IMR-90 (cell line): ENCODE measurements around the gene ATG7. TPM values are rescaled to one million over a fixed set of nuclear protein-coding genes. Genes with fewer than 3 reads are reported as not detected.
"Not testable (repeated sequence)": the region's sequence is repeated elsewhere in the genome, so short reads cannot be mapped to it uniquely, and the experiment has no call there.

Experiments
- ATAC-seq: fragments of 200-7000 bp; cut with Tn5 transposase; 2 replicates; pipeline ENCODE4 v1.9.1; 2020; ENCODE audit warnings: low read depth, mild to moderate bottlenecking, moderate library complexity
- BruUV-seq: library from RNA; stranded (reverse); fragments of 400-500 nt; replicated peaks from 2 replicates; lab custom pipeline; 2021; lab: Mats Ljungman, UMichigan
- CTCF ChIA-PET: fragments of 300-600 bp; formaldehyde crosslinking; extraction: SDS; loops from one replicate; lab custom pipeline; 2021; ENCODE audit warnings: antibody characterized with exemption; lab: Yijun Ruan, JAX
- POLR2A ChIA-PET: fragments of 300-600 bp; sonication (Branson Sonifier 250); formaldehyde crosslinking; loops from one replicate; lab custom pipeline; 2022; ENCODE audit warnings: antibody characterized with exemption; ENCODE audit not compliant: unreplicated experiment; lab: Charles Lee
- DNase-seq: peaks from one replicate; pipeline ENCODE4 v3.0.0; 2013
- H2AFZ ChIP-seq: replicated peaks from 2 replicates; pipeline ENCODE3; 2013; ENCODE audit warnings: low read length, mild to moderate bottlenecking; ENCODE audit not compliant: poor library complexity
- H2AK5ac ChIP-seq: 2 replicates; pipeline ENCODE4 v1.6.1; 2013; ENCODE audit warnings: low read depth, low read length, inconsistent platforms
- H2AK9ac ChIP-seq: replicated peaks from 2 replicates; pipeline ENCODE3; 2013; ENCODE audit warnings: mild to moderate bottlenecking, low read depth, low read length, moderate library complexity; ENCODE audit not compliant: poor library complexity
- H2BK120ac ChIP-seq: 2 replicates; pipeline ENCODE4 v1.6.1; 2013; ENCODE audit warnings: low read depth, low read length, inconsistent platforms
- H2BK15ac ChIP-seq: 3 replicates; pipeline ENCODE4 v1.6.1; 2013; ENCODE audit warnings: low read depth, low read length, inconsistent platforms
- H2BK20ac ChIP-seq: 2 replicates; pipeline ENCODE4 v1.6.1; 2013; ENCODE audit warnings: low read depth, mild to moderate bottlenecking, inconsistent platforms, low read length, moderate library complexity
- H2BK5ac ChIP-seq: 2 replicates; pipeline ENCODE4 v1.6.1; 2013; ENCODE audit warnings: mild to moderate bottlenecking, low read depth, low read length, inconsistent platforms; ENCODE audit not compliant: poor library complexity, severe bottlenecking
- H3K14ac ChIP-seq: replicated peaks from 2 replicates; pipeline ENCODE4 v1.6.1; 2013; ENCODE audit warnings: low read depth, low read length, inconsistent platforms
- H3K18ac ChIP-seq: 2 replicates; pipeline ENCODE4 v1.6.1; 2013; ENCODE audit warnings: low read depth, low read length, control low read depth
- H3K23ac ChIP-seq: 2 replicates; pipeline ENCODE4 v1.6.1; 2013; ENCODE audit warnings: low read depth, low read length, inconsistent platforms
- H3K27ac ChIP-seq: 2 replicates; pipeline ENCODE4 v1.5.1; 2013; ENCODE audit warnings: mild to moderate bottlenecking, control low read depth, low read length; ENCODE audit not compliant: insufficient read depth
- H3K27me3 ChIP-seq: 2 replicates; pipeline ENCODE4 v1.6.1; 2013; ENCODE audit warnings: low read length; ENCODE audit not compliant: control insufficient read depth, insufficient read depth
- H3K36me3 ChIP-seq: 2 replicates; pipeline ENCODE4 v1.6.1; 2013; ENCODE audit warnings: low read length, mixed read lengths; ENCODE audit not compliant: control insufficient read depth, insufficient read depth
- H3K4ac ChIP-seq: 2 replicates; pipeline ENCODE4 v1.6.1; 2013; ENCODE audit warnings: low read depth, low read length, inconsistent platforms
- H3K4me1 ChIP-seq: 2 replicates; pipeline ENCODE4 v1.6.1; 2013; ENCODE audit warnings: low read length, mixed read lengths; ENCODE audit not compliant: control insufficient read depth, insufficient read depth
- H3K4me2 ChIP-seq: 2 replicates; pipeline ENCODE4 v1.6.1; 2013; ENCODE audit warnings: low read depth, mild to moderate bottlenecking, control low read depth, low read length, moderate library complexity
- H3K4me3 ChIP-seq: 2 replicates; pipeline ENCODE4 v1.5.1; 2013; ENCODE audit warnings: low read depth, mild to moderate bottlenecking, control low read depth, low read length, moderate library complexity; ENCODE audit not compliant: insufficient read depth
- H3K56ac ChIP-seq: 2 replicates; pipeline ENCODE4 v1.6.1; 2013; ENCODE audit warnings: low read length, inconsistent platforms; ENCODE audit not compliant: insufficient read depth; ENCODE audit errors: extremely low read depth
- H3K79me1 ChIP-seq, 2 experiments: 2 replicates each; pipeline ENCODE4 v1.6.1; 2013; ENCODE audit warnings: low read length in 2 of 2, inconsistent platforms in 1 of 2, low read depth in 1 of 2
- H3K9ac ChIP-seq: 2 replicates; pipeline ENCODE4 v1.6.1; 2013; ENCODE audit warnings: low read depth, low read length, control low read depth
- H3K9me1 ChIP-seq: 2 replicates; pipeline ENCODE4 v1.6.1; 2013; ENCODE audit warnings: low read length, inconsistent platforms; ENCODE audit not compliant: insufficient read depth
- H3K9me3 ChIP-seq: 2 replicates; pipeline ENCODE4 v1.6.1; 2013; ENCODE audit warnings: low read length; ENCODE audit not compliant: control insufficient read depth, insufficient read depth
- H4K20me1 ChIP-seq: 2 replicates; pipeline ENCODE4 v1.6.1; 2013; ENCODE audit warnings: low read length, inconsistent platforms; ENCODE audit not compliant: insufficient read depth
- H4K5ac ChIP-seq: 2 replicates; pipeline ENCODE4 v1.6.1; 2013; ENCODE audit warnings: mild to moderate bottlenecking, low read depth, low read length, control low read depth
- H4K8ac ChIP-seq, 2 experiments: 2 replicates each; pipeline ENCODE4 v1.6.1; 2013; ENCODE audit warnings: low read depth in 2 of 2, low read length in 2 of 2, control low read depth in 1 of 2, inconsistent platforms in 1 of 2
- H4K91ac ChIP-seq: 2 replicates; pipeline ENCODE4 v1.6.1; 2013; ENCODE audit warnings: low read depth, low read length, inconsistent platforms; ENCODE audit not compliant: insufficient read depth
- CHD1 ChIP-seq: IDR thresholded peaks from 2 replicates; pipeline ENCODE4 v1.6.1; 2012; ENCODE audit warnings: low read depth, low read length, improper control_type of control experiment
- RFX5 ChIP-seq: IDR thresholded peaks from 2 replicates; pipeline ENCODE4 v1.8.0; 2012; ENCODE audit warnings: low read depth, mild to moderate bottlenecking, low read length, moderate library complexity
- SMC3 ChIP-seq: fragments of 150-350 bp; IDR thresholded peaks from 2 replicates; pipeline ENCODE4 v1.6.1; 2016; ENCODE audit warnings: low read depth, mild to moderate bottlenecking, antibody characterized with exemption, low read length, moderate library complexity
- WGBS, 2 experiments: methylation state at CpG; one replicate each; pipeline versions ENCODE4 v1.1.5 to v1.1.7; 2013; ENCODE audit warnings: missing lambda C conversion rate in 2 of 2; ENCODE audit not compliant: insufficient read length in 1 of 2; ENCODE audit errors: extremely low coverage in 2 of 2; 5-methylcytosine and 5-hydroxymethylcytosine counted together
- dilution Hi-C: fragments of 300-500 bp; cut with HindIII; formaldehyde crosslinking; loops from one replicate; pipeline ENCODE4 v1.14.3; 2018; ENCODE audit warnings: low sequenced_read_pairs; ENCODE audit not compliant: unreplicated experiment
- in situ Hi-C: fragments of 300-500 bp; cut with MboI; formaldehyde crosslinking; loops from 3 replicates; pipeline ENCODE4 v1.14.3; 2019; ENCODE audit warnings: low sequenced_read_pairs, inconsistent platforms, mixed read lengths
- intact Hi-C: fragments of 100-400 bp; cut with micrococcal nuclease; formaldehyde crosslinking; loops from 2 replicates; pipeline ENCODE4 v1.10.0; 2022
- polyA plus RNA-seq, 3 experiments: library from polyadenylated mRNA; depleted of rRNA; stranded (reverse); fragments of >200 nt; gene quantifications; 2 replicates each; pipeline ENCODE4 v1.2.3, GENCODE V29; 2012; ENCODE audit warnings: low replicate concordance in 1 of 3
- total RNA-seq: library from RNA; depleted of rRNA; stranded (reverse); fragments of >200 nt; gene quantifications from 2 replicates; pipeline ENCODE4 v1.2.3, GENCODE V29; 2012

ATG7 gene
- total and polyA plus RNA-seq, 2 of the 4 experiments (the other 2 are of a cell fraction) = 15.6 to 51.4 TPM

GRCh38 chr3:11461226-11461625 is 189.0 kb downstream of the ATG7 start:
- H2BK5ac ChIP-seq = no peak overlapping the region
- no peak for TF ChIP-seq SMC3
- no peak for TF ChIP-seq RFX5
- TF ChIP-seq CHD1 = no peak
- H3K9me3 ChIP-seq = no peaks in the 10 kb centered on the region
- ChIA-PET CTCF (no interaction called here), POLR2A (no interaction called here)
- H2BK15ac ChIP-seq = no peak overlapping the region
- H3K36me3 ChIP-seq = no peaks in the 10 kb centered on the region
- no peaks in the 10 kb centered on the region for H3K27me3 ChIP-seq
- ATAC-seq = no peak
- H4K91ac ChIP-seq = no peak overlapping the region
- no peak overlapping the region for H4K5ac ChIP-seq
- no peak overlapping the region for H3K56ac ChIP-seq
- no peak overlapping the region for H3K14ac ChIP-seq
- no peak overlapping the region for H2AK9ac ChIP-seq
- no peak overlapping the region for H3K9ac ChIP-seq
- no peak overlapping the region for H3K4ac ChIP-seq
- no peak for DNase-seq
- peaks cover 6% of the 10 kb centered on the region for H3K4me1 ChIP-seq
- H3K18ac ChIP-seq = no peak overlapping the region
- no peak overlapping the region for H2BK120ac ChIP-seq
- intact Hi-C loops (no loop called here), in situ Hi-C loops (no loop called here), dilution Hi-C loops (no loop called here)
- H3K23ac ChIP-seq = no peak overlapping the region
- H3K79me1 ChIP-seq = peaks cover 0 to 32% of the 10 kb centered on the region in 2 experiments; a peak in 3 of 4 replicates
- H3K4me2 ChIP-seq = no peak overlapping the region
- no TSS peak for BruUV-seq
- no peaks in the 10 kb centered on the region for H4K20me1 ChIP-seq
- no peak overlapping the region for H2AK5ac ChIP-seq
- no peaks in the 10 kb centered on the region; the same call in none of the 2 replicates for H3K9me1 ChIP-seq
- no peak overlapping the region for H4K8ac ChIP-seq
- no peak overlapping the region for H2AFZ ChIP-seq
- H3K4me3 ChIP-seq = no peak overlapping the region
- no peak overlapping the region for H2BK20ac ChIP-seq
- WGBS, 2 experiments = no CpG with 5 or more reads among the region's 3 CpGs
- H3K27ac ChIP-seq = no peak overlapping the region

- H3K4me2 ChIP-seq, H3K18ac ChIP-seq, H4K8ac ChIP-seq, H3K4me3 ChIP-seq, H3K4me1 ChIP-seq, intact Hi-C loops, H3K27ac ChIP-seq, BruUV-seq, H2BK20ac ChIP-seq, H2BK120ac ChIP-seq, in situ Hi-C loops, H4K5ac ChIP-seq, H3K23ac ChIP-seq, ATAC-seq, H4K20me1 ChIP-seq, DNase-seq, H3K9ac ChIP-seq, H2AK5ac ChIP-seq, H2BK15ac ChIP-seq, H4K91ac ChIP-seq, H2AFZ ChIP-seq, H3K14ac ChIP-seq, CTCF ChIA-PET, H2AK9ac ChIP-seq, dilution Hi-C loops, POLR2A ChIA-PET, H3K9me3 ChIP-seq, H2BK5ac ChIP-seq, H3K9me1 ChIP-seq, H3K27me3 ChIP-seq, H3K36me3 ChIP-seq, H3K56ac ChIP-seq, H3K4ac ChIP-seq: not testable (repeated sequence)
- H3K79me1 ChIP-seq = peaks cover 0 to 23% of the 10 kb centered on the region in 2 experiments; a peak in 3 of 4 replicates
- WGBS, 2 experiments = no CpG with 5 or more reads among the region's 4 CpGs
These were observed 190.5 kb downstream of the ATG7 start for GRCh38 chr3:11462673-11463072.
